Measurements from ENCODE around the gene COG1.

Gene COG1

GRCh38 chr17:73231841-73232586, 39.2 kb downstream of the COG1 start:
- WGBS = under 1% methylated on average over 50 of the region's 63 CpGs

DNA sequence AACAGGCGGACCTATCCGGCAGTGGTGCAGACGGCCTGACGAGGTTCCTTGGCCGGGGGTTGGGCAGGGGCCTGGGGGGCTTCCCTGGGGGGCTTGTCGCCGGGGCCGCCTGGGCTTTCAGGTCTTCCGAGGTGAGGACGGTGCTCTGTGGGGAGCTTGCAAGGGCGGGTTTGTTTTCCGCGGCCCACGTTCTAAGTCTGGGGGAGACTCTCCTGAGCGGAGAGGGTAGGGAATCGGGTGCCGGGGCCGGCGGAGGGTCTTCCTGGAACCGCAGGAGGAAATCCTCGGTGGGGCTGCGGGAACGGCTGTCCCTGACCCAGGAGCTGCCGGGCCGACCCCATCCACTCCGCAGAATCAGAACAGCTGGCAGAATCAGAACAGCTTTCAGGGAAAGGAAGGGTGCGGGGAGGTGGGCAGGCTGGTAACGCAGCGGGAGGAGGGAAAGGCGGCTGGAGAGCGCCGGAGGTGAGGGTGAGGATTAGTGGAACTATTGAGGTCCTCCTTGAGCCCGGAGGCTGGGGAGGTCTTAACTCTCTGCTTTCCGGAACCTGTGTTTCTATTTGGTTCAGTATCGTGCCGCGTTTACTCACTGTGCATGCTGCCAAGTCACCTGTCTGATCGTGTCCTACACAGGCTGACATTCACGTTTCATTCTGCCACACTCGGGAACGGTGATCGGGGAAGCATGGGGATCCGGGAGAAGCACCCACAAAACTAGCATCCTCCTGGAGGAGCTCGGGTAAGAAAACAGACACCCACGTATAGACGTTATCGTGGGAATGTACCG, 39.9 kb downstream of the COG1 start:
- Histone ChIP-seq H2BK5ac (ENCODE audit: low read depth, low read length, poor library complexity, severe bottlenecking) (peak overlapping the region; percentile 32), H4K8ac (ENCODE audit: low read length) (peak overlapping the region; percentile 81), H2BK120ac (ENCODE audit: low read depth, low read length) (peak overlapping the region; percentile 52), H2BK12ac (ENCODE audit: low read length in 2 of 2) (no peak overlapping the region), H3K18ac (ENCODE audit: low read depth in 1 of 2, low read length in 2 of 2) (peak overlapping the region; percentile 67 to 83), H2BK15ac (ENCODE audit: low read depth, poor library complexity, severe bottlenecking) (peak overlapping the region; percentile 74), H4K91ac (ENCODE audit: low read length) (peak overlapping the region; percentile 31), H3K4me2 (ENCODE audit: low read length, poor library complexity, severe bottlenecking) (peak overlapping the region; percentile 71), H3K9me3 (ENCODE audit: control insufficient read depth, low read length) (no peaks in the 10 kb centered on the region), H3K27ac (ENCODE audit: low read length, poor library complexity, severe bottlenecking) (peak overlapping the region; percentile 68), H3K36me3 (ENCODE audit: control insufficient read depth in 1 of 2, insufficient read depth in 2 of 2, low read depth in 1 of 2, low read length in 2 of 2) (peaks cover 10 to 26% of the 10 kb centered on the region in 2 experiments), H3K4me1 (ENCODE audit: control insufficient read depth, insufficient read depth, low read depth, low read length) (peaks cover 13% of the 10 kb centered on the region), H3K4ac (ENCODE audit: low read depth in 1 of 2, low read length in 2 of 2) (peak overlapping the region; percentile 13 to 59), H3K79me1 (replicated peaks; ENCODE audit: low read length, poor library complexity, severe bottlenecking) (peaks cover 17% of the 10 kb centered on the region), H3K14ac (ENCODE audit: low read length in 2 of 2) (no peak overlapping the region), H2AFZ (ENCODE audit: low read depth, low read length) (peak overlapping the region; percentile 33), H3K4me3 (ENCODE audit: insufficient read depth in 1 of 2, low read depth in 1 of 2, low read length in 2 of 2) (peak overlapping the region; percentile 98 to 99), H2AK5ac (ENCODE audit: low read length, severe bottlenecking) (no peak overlapping the region), H3K9ac (ENCODE audit: low read length) (peak overlapping the region; percentile 93), H3K27me3 (ENCODE audit: control insufficient read depth in 1 of 2, insufficient read depth in 1 of 2, low read length in 2 of 2) (no peaks in the 10 kb centered on the region), H3K23ac (ENCODE audit: low read length in 2 of 2) (peak overlapping the region in 1 of 2 experiments; percentile 77)
- peak; percentile 51 for DNase-seq
- WGBS = 3% methylated on average over 48 of the region's 48 CpGs

More at GRCh38 chr17:73231841-73232586, 39.2 kb downstream of the COG1 start:
- Histone ChIP-seq H4K8ac (ENCODE audit: low read length) (no peak overlapping the region), H2BK5ac (ENCODE audit: low read depth, low read length, poor library complexity, severe bottlenecking) (peak overlapping the region; percentile 47), H3K36me3 (ENCODE audit: control insufficient read depth in 1 of 2, insufficient read depth in 2 of 2, low read depth in 1 of 2, low read length in 2 of 2) (peaks cover 6 to 18% of the 10 kb centered on the region in 2 experiments), H2AFZ (ENCODE audit: low read depth, low read length) (peak overlapping the region; percentile 95), H3K27me3 (ENCODE audit: control insufficient read depth in 1 of 2, insufficient read depth in 1 of 2, low read length in 2 of 2) (no peaks in the 10 kb centered on the region), H3K18ac (ENCODE audit: low read depth in 1 of 2, low read length in 2 of 2) (peak overlapping the region; percentile 64 to 97), H2AK5ac (ENCODE audit: low read length, severe bottlenecking) (no peak overlapping the region), H3K9me3 (ENCODE audit: control insufficient read depth, low read length) (no peaks in the 10 kb centered on the region), H3K4me1 (ENCODE audit: control insufficient read depth, insufficient read depth, low read depth, low read length) (peaks cover 13% of the 10 kb centered on the region), H2BK120ac (ENCODE audit: low read depth, low read length) (peak overlapping the region; percentile 51), H3K79me1 (replicated peaks; ENCODE audit: low read length, poor library complexity, severe bottlenecking) (peaks cover 13% of the 10 kb centered on the region), H2BK12ac (ENCODE audit: low read length in 2 of 2) (peak overlapping the region in 1 of 2 experiments; percentile 21), H3K4ac (ENCODE audit: low read depth in 1 of 2, low read length in 2 of 2) (peak overlapping the region; percentile 42 to 46), H3K4me2 (ENCODE audit: low read length, poor library complexity, severe bottlenecking) (peak overlapping the region; percentile 89), H3K9ac (ENCODE audit: low read length) (peak overlapping the region; percentile 93), H3K23ac (ENCODE audit: low read length in 2 of 2) (peak overlapping the region in 1 of 2 experiments; percentile 14), H3K27ac (ENCODE audit: low read length, poor library complexity, severe bottlenecking) (peak overlapping the region; percentile 68), H2BK15ac (ENCODE audit: low read depth, poor library complexity, severe bottlenecking) (peak overlapping the region; percentile 65), H3K14ac (ENCODE audit: low read length in 2 of 2) (peak overlapping the region in 1 of 2 experiments; percentile 94), H3K4me3 (ENCODE audit: insufficient read depth in 1 of 2, low read depth in 1 of 2, low read length in 2 of 2) (peak overlapping the region; percentile 98 to 99), H4K91ac (ENCODE audit: low read length) (peak overlapping the region; percentile 34)
- peak; percentile 94 for DNase-seq

DNA sequence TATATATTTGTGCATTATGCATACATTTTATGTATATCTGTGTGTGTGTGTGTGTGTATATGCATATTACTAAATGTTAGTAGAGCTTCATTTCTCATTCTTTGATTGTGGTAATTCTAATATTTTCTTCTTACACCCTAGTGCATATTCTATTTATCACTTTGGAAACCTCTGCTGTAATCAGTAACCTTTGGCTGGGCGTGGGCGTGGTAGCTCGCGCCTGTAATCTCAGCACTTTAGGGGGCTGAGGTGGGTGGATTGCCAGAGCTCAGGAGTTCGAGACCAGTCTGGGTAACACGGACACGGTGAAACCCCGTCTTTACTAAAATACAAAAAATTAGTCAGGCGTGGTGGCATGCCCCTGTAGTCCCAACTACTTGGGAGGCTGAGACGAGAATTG, 41.9 kb downstream of the COG1 start:
- no peak overlapping the region for H2BK120ac ChIP-seq (ENCODE audit: low read depth, low read length)
- no peak overlapping the region for H2BK15ac ChIP-seq (ENCODE audit: low read depth, poor library complexity, severe bottlenecking)
- no peak overlapping the region for H4K8ac ChIP-seq (ENCODE audit: low read length)
- H3K4me1 ChIP-seq (ENCODE audit: control insufficient read depth, insufficient read depth, low read depth, low read length) = peaks cover 9% of the 10 kb centered on the region
- H3K4me2 ChIP-seq (ENCODE audit: low read length, poor library complexity, severe bottlenecking) = no peak overlapping the region
- no peak overlapping the region for H2AFZ ChIP-seq (ENCODE audit: low read depth, low read length)
- H3K27ac ChIP-seq (ENCODE audit: low read length, poor library complexity, severe bottlenecking) = no peak overlapping the region
- H2BK5ac ChIP-seq (ENCODE audit: low read depth, low read length, poor library complexity, severe bottlenecking) = no peak overlapping the region
- no peak overlapping the region for H3K4me3 ChIP-seq (ENCODE audit: insufficient read depth in 1 of 2, low read depth in 1 of 2, low read length in 2 of 2)
- H3K9me3 ChIP-seq (ENCODE audit: control insufficient read depth, low read length) = no peaks in the 10 kb centered on the region
- WGBS = 91% methylated on average over 10 of the region's 10 CpGs
- H2AK5ac ChIP-seq (ENCODE audit: low read length, severe bottlenecking) = no peak overlapping the region
- no peak overlapping the region for H4K91ac ChIP-seq (ENCODE audit: low read length)
- DNase-seq = no peak
- H3K36me3 ChIP-seq (ENCODE audit: control insufficient read depth in 1 of 2, insufficient read depth in 2 of 2, low read depth in 1 of 2, low read length in 2 of 2) = peaks cover 10 to 41% of the 10 kb centered on the region in 2 experiments
- H3K27me3 ChIP-seq (ENCODE audit: control insufficient read depth in 1 of 2, insufficient read depth in 1 of 2, low read length in 2 of 2) = no peaks in the 10 kb centered on the region
- no peak overlapping the region for H3K9ac ChIP-seq (ENCODE audit: low read length)
- no peak overlapping the region for H3K18ac ChIP-seq (ENCODE audit: low read depth in 1 of 2, low read length in 2 of 2)
- peaks cover 19% of the 10 kb centered on the region for H3K79me1 ChIP-seq (replicated peaks; ENCODE audit: low read length, poor library complexity, severe bottlenecking)
- no peak overlapping the region for H3K23ac ChIP-seq (ENCODE audit: low read length in 2 of 2)
- H3K14ac ChIP-seq (ENCODE audit: low read length in 2 of 2) = no peak overlapping the region
- no peak overlapping the region for H2BK12ac ChIP-seq (ENCODE audit: low read length in 2 of 2)
- no peak overlapping the region for H3K4ac ChIP-seq (ENCODE audit: low read depth in 1 of 2, low read length in 2 of 2)

DNA sequence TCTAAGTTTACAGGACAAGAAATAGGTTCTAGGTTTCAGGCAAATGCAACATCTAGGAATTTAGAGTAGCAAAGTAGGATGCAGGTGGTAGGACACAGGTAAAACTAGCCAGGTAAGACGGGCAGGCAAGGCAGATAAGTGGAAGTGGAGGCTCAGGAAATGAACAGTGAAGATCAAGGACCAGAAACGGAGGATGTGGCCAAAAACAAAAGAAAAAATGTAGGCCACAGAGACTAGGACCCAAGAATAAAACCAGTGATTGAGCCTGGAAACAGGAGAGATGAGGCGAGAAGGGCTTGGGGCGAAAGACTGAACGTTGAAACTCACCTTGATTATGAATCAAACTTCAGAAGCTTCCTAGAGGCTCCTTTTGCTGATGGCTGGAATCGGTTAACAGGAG, 44.9 kb downstream of the COG1 start:
- Histone ChIP-seq H3K4me1 (ENCODE audit: control insufficient read depth, insufficient read depth, low read depth, low read length) (peaks cover 5% of the 10 kb centered on the region), H2BK120ac (ENCODE audit: low read depth, low read length) (no peak overlapping the region), H2BK15ac (ENCODE audit: low read depth, poor library complexity, severe bottlenecking) (no peak overlapping the region), H3K79me1 (replicated peaks; ENCODE audit: low read length, poor library complexity, severe bottlenecking) (peaks cover 25% of the 10 kb centered on the region), H3K18ac (ENCODE audit: low read depth in 1 of 2, low read length in 2 of 2) (no peak overlapping the region), H3K4ac (ENCODE audit: low read depth in 1 of 2, low read length in 2 of 2) (no peak overlapping the region), H3K36me3 (ENCODE audit: control insufficient read depth in 1 of 2, insufficient read depth in 2 of 2, low read depth in 1 of 2, low read length in 2 of 2) (peaks cover 17 to 60% of the 10 kb centered on the region in 2 experiments), H4K91ac (ENCODE audit: low read length) (no peak overlapping the region), H3K23ac (ENCODE audit: low read length in 2 of 2) (no peak overlapping the region), H3K27me3 (ENCODE audit: control insufficient read depth in 1 of 2, insufficient read depth in 1 of 2, low read length in 2 of 2) (no peaks in the 10 kb centered on the region), H3K27ac (ENCODE audit: low read length, poor library complexity, severe bottlenecking) (no peak overlapping the region), H3K14ac (ENCODE audit: low read length in 2 of 2) (no peak overlapping the region), H3K9ac (ENCODE audit: low read length) (no peak overlapping the region), H2BK12ac (ENCODE audit: low read length in 2 of 2) (no peak overlapping the region), H2AK5ac (ENCODE audit: low read length, severe bottlenecking) (no peak overlapping the region), H2BK5ac (ENCODE audit: low read depth, low read length, poor library complexity, severe bottlenecking) (no peak overlapping the region), H3K4me3 (ENCODE audit: insufficient read depth in 1 of 2, low read depth in 1 of 2, low read length in 2 of 2) (no peak overlapping the region), H3K4me2 (ENCODE audit: low read length, poor library complexity, severe bottlenecking) (no peak overlapping the region), H2AFZ (ENCODE audit: low read depth, low read length) (no peak overlapping the region), H4K8ac (ENCODE audit: low read length) (no peak overlapping the region), H3K9me3 (ENCODE audit: control insufficient read depth, low read length) (no peaks in the 10 kb centered on the region)
- DNase-seq = no peak
- 94% methylated on average over 6 of the region's 6 CpGs for WGBS

Data from mesenchymal stem cell (in vitro differentiated cells and primary cell).